HPDE6-E6E7 (cell line): ENCODE data around the gene RPL13.

Source experiments
- DNase-seq: peaks from one replicate; pipeline ENCODE4 v3.0.0; 2011; ENCODE audit warnings: missing footprints; ENCODE audit errors: extremely low spot score

The RPL13 gene

GRCh38 chr16:89545044-89545830 lies 15.2 kb upstream of the RPL13 start:
- DNase-seq: no peak

DNA sequence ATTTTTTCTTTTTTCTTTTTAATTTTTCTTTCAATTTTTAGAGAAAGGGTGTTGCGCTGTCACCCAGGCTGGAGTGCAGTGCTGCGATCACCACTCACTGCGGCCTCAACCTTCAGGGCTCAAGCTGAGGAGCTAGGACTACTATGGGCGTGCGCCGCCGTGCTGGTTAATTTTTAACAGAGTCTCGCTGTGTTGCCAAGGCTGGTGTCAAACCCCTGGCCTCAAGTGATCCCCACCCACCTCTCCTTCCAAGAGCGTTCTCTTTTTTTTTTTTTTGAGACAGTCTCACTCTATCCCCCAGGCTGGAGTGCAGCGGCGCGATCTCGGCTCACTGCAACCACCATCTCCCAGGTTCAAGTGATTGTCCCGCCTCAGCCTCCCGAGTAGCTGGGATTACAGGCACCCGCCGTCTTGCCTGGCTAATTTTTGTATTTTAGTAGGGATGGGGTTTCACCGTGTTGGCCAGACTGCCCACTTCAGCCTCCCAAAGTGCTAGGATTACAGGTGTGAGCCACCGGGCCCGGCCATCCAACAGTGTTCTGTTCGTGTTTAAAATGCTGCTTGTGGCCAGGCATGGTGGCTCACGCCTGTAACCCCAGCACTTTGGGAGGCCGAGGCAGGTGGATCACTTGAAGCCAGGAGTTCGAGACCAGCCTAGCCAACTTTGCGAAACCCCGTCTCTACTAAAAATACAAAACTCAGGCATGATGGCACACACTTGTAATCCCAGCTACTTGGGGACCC lies 14.5 kb upstream of the RPL13 start:
- no peak for DNase-seq

- no peak for DNase-seq
These were observed 13.7 kb upstream of the RPL13 start for GRCh38 chr16:89546781-89547180.

GRCh38 chr16:89547291-89547690 lies 13.2 kb upstream of the RPL13 start:
- DNase-seq: no peak

DNA sequence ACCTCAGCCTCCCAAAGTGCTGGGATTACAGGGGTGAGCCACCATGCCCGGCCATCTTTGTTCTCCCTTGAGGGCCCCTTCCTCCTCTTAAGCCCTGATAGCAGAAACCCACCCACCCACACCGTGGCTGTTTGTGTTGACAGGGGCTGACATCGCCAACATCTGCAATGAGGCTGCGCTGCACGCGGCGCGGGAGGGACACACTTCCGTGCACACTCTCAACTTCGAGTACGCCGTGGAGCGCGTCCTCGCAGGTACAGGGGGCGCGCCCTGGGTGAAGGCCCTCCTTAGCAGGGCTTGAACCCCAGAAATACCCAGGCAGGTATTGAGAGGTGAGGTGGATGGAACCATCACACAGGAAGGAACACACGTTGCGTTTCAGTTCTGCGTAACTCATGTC lies 12.6 kb upstream of the RPL13 start:
- DNase-seq: no peak

DNA sequence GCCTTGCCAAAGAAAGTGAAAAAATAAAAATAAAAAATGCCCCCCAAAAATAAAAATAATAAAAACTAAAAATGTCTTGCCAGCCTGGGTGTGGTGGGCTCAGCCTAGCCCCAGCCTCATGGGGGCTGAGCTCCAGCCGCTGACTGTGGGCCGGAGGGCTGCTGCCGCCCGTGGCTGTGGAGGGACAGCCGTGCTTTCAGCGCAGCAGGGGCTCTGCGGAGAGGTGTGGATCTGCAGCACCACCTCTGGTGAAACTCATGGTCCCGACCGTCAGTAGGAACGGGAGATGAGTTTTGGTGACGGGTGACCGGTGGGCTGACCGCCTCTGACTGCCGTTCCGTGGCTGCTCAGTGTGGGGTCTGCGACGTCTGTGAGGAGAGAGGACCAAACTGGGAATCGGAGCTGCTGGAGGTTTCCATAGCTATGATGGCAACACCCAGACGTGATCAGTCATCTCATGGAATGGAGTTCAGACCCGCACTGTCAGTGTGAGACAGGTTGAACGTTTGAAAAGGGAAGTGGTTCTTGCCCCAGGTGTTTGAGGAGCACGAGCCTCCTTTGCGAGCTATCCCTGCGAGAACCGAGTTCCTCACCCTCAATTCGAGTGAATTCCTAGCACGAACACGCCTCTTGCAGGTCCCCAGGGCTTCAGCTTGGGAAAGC lies 12.0 kb upstream of the RPL13 start:
- no peak for DNase-seq

DNA sequence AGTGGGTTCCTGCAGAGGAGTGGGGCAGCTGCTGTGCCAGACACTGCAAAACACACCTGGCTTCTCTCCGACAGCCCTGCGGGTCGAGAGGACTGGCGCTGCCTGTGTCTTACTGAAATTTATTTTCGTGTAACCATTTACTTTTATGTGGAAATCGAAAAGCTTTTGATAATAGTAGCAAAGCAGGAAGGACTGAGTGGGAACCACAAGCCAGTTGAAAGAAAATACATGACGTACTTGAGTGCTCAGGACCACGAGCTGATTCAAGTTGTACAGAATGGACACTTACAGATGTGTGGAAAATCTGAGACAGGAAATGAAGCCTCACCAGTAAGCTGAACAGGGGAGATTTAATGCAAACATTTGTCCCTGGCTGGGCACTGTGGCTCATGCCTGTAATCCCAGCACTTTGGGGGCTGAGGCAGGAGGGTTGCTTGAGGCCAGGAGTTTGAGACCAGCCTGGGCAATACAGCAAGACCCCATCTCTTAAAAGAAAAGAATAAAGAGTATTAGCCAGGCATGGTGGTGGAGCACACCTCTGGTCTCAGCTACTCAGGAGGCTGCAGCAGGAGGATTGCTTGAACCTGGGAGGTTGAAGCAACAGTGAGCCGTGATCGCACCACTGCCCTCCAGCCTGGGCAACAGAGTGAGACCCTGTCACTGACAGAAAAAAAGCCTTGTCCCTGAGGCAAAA lies 11.3 kb upstream of the RPL13 start:
- DNase-seq: no peak

GRCh38 chr16:89550421-89551007 lies 10.0 kb upstream of the RPL13 start:
- DNase-seq: no peak

- no peak for DNase-seq
These were observed 8.2 kb upstream of the RPL13 start for GRCh38 chr16:89552329-89552728.

- no peak for DNase-seq
These were observed 7.6 kb upstream of the RPL13 start for GRCh38 chr16:89552913-89553312.

DNA sequence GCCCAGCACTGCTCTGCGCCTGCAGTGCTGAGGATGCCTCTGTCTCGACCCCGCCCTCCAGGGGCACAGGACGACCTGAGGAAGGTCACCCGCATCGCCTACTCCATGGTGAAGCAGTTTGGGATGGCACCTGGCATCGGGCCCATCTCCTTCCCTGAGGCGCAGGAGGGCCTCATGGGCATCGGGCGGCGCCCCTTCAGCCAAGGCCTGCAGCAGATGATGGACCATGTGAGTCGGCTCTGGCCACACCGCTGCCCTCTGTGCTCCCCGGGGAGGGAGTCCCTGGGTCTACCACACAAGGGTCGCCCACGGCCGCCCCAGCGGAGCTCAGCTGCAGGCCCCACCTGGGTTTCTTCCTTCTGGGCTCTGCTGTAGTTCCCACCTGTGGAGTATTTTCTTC lies 6.7 kb upstream of the RPL13 start:
- no peak for DNase-seq

DNA sequence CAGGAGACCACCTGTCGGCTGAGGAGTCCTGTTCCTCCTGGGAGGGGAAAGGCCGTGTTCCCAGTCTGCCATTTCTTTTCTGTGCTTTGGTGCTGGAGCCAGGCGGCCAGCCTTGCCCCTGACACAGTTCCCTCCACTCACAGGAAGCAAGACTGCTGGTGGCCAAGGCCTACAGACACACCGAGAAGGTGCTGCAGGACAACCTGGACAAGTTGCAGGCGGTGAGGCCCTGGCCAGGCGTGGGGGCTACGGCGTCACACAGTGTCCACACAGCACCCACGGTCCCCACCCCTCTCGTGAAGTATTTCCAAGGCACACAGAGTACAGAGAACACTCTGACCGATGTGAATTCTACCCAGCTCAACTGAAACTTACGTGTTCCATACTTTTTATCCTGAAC lies 6.1 kb upstream of the RPL13 start:
- DNase-seq: no peak

DNA sequence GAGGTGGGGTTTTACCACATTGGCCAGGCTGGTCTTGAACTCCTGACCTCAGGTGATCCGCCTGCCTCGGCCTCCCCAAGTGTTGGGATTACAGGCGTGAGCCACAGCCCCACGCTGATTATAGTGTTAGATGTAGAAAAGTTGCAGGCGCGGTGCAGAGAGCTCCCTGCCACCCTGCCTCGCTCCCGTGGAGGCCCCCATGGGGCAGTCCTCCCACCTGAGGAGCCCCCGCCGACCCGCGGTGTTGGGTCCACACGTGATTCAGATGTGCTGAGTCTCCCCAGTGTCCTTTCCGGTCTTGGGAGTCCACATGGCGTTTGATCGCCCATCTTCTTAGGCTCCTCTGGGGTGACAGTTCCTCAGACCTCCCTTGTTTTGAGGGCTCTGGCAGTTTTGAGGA lies 5.2 kb upstream of the RPL13 start:
- DNase-seq: no peak

DNA sequence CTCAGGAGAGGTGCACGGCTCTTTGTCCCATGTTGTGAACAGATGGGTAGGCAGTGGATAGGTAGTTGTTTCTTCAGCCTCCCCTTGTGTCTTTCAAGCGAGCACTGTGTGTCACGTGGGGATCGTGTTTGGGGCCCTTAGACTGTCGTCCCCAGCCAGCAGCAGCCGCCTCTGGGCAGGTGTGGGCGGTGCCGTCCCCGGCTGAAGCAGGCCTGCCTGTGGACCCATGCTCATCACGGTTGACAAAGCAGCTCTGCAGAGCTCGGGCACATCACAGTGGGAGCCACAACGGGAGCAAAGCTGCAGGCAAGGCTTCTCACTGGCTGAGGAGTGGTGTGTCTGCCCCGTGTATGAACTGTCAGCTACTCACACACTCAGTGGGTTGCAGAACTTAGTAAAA lies 4.7 kb upstream of the RPL13 start:
- no peak for DNase-seq

DNA sequence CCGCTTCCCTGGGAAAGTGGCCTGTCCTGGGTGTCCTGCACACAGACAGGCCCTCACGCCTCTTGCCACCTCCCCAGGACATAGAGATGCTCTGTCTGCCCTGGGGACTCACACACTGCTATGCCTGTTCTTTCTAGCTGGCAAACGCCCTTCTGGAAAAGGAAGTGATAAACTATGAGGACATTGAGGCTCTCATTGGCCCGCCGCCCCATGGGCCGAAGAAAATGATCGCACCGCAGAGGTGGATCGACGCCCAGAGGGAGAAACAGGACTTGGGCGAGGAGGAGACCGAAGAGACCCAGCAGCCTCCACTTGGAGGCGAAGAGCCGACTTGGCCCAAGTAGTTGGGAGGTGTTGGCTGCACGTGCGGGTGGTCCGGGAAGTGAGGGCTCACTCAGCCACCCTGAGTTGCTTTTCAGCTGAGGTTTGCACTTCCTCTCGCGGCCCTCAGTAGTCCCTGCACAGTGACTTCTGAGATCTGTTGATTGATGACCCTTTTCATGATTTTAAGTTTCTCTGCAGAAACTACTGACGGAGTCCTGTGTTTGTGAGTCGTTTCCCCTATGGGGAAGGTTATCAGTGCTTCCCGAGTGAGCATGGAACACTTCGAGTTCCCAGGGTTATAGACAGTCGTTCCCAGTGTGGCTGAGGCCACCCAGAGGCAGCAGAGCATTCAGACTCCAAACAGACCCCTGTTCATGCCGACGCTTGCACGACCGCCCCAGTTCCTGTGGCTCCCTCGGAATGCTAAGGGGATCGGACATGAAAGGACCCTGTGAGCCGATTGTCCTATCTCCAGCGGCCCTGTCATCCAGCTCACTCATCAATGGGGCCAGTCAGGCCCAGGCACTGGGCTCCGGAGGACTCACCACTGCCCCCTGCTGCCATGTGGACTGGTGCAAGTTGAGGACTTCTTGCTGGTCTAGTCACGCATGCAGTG lies 3.5 kb upstream of the RPL13 start:
- no peak for DNase-seq

- no peak for DNase-seq
These were observed 2.6 kb upstream of the RPL13 start for GRCh38 chr16:89557690-89558490.

GRCh38 chr16:89561142-89561883 lies 831 bp downstream of the RPL13 start:
- no peak for DNase-seq

GRCh38 chr16:89561884-89562599 lies 1.6 kb downstream of the RPL13 start:
- no peak for DNase-seq
